ENCODE measurements around the gene CDC42BPB.

DNA sequence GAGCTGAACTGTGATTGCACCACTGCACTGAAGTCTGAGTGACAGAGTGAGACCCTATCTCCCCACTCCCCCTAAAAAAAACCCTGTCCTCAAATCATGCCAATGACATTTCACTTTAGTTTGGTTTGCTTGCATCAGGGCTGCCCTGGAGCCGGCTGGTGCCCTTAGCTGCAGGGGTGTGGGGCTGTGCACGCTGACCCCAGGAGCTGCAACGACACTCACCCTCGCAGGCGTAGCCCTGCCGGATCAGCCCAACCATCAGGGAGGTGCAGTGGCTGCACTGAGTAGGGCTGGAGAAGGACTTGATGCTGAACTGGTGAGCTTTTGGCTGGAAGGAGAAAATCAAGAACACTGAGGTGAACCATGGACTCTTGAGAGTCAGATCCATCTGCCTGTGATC lies 105.1 kb downstream of the CDC42BPB start:
- TF ChIP-seq CTCF (IDR thresholded peaks at IDR 0.05): no peak
- TF ChIP-seq POLR2AphosphoS5 (IDR thresholded peaks at IDR 0.05): no peak
- TF ChIP-seq POLR2A (IDR thresholded peaks at IDR 0.05): no peak
- TF ChIP-seq EP300 (IDR thresholded peaks at IDR 0.05): no peak

Measured in upper lobe of left lung (tissue), 4 donors.